ENCODE data around the gene HEBP2. TPM values are rescaled to one million over a fixed set of nuclear protein-coding genes. Genes with fewer than 3 reads are reported as not detected.

The HEBP2 gene
- total RNA-seq, 4 donors from 2014 or later, result 141 to 195 (median 162) TPM

DNA sequence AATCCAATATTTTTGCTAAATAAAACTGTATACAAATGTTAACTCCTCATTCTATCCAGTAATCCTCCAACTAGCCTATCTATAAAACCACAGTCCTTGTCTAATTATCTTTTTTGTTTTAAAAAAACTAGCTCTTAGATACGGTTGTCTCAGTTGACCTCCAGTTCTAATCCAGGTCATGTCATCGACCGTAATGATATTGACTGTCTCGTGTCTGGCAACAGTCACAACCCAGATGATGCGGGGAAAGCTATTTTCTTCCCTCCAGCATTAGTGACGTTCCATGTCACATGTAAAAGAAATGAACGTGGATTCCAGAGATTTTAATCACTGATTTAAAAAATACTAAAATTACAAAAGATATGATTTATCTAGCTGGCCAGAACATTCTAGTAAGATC, 35.5 kb downstream of the HEBP2 start:
- TF ChIP-seq, protein P1, sequence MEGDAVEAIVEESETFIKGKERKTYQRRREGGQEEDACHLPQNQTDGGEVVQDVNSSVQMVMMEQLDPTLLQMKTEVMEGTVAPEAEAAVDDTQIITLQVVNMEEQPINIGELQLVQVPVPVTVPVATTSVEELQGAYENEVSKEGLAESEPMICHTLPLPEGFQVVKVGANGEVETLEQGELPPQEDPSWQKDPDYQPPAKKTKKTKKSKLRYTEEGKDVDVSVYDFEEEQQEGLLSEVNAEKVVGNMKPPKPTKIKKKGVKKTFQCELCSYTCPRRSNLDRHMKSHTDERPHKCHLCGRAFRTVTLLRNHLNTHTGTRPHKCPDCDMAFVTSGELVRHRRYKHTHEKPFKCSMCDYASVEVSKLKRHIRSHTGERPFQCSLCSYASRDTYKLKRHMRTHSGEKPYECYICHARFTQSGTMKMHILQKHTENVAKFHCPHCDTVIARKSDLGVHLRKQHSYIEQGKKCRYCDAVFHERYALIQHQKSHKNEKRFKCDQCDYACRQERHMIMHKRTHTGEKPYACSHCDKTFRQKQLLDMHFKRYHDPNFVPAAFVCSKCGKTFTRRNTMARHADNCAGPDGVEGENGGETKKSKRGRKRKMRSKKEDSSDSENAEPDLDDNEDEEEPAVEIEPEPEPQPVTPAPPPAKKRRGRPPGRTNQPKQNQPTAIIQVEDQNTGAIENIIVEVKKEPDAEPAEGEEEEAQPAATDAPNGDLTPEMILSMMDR (IDR thresholded peaks at IDR 0.05), result no peak
- TF ChIP-seq POLR2A (IDR thresholded peaks at IDR 0.05), result no peak
- no peak for DNase-seq (ENCODE audit: low spot score in 2 of 2)
- intact Hi-C loops (cut with DNase I; ENCODE audit: low total_unique reads), result loop anchor here (10.0 kb wide), 1 partner anchor 85 kb away; no protein-coding TSS in a partner anchor
- 78 to 80% methylated on average over 7 of the region's 7 CpGs for WGBS, 2 donors
- no peak overlapping the region for H3K4me3 ChIP-seq (ENCODE audit: low read depth, poor library complexity, severe bottlenecking)

DNA sequence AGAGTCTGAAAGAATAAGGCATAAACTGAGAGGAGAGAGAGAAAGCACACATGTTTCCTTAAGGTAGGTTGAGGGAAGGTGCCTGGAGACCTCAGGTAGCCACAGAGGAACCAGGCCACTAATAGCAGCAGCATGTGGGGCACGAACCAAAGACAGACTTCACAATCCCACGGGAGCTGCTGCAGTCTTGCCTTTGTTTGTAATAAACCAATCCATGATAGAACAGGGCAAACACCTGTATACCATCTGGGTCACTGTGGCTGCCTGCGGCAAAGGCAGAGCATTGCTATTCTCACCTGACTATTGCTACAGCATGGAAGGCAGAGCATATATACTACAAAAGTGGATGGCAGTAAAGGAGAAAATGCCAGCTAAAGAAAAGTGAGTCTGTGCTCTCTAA, 36.3 kb downstream of the HEBP2 start:
- no peak for DNase-seq (ENCODE audit: low spot score in 2 of 2)
- no peak overlapping the region for H3K4me3 ChIP-seq (ENCODE audit: low read depth, poor library complexity, severe bottlenecking)
- TF ChIP-seq, protein P1 (IDR thresholded peaks at IDR 0.05), result no peak
- no peak for TF ChIP-seq POLR2A (IDR thresholded peaks at IDR 0.05)
- intact Hi-C loops (cut with DNase I; ENCODE audit: low total_unique reads), result no loop called here
- 74 to 83% methylated on average over 3 of the region's 3 CpGs for WGBS, 2 donors

DNA sequence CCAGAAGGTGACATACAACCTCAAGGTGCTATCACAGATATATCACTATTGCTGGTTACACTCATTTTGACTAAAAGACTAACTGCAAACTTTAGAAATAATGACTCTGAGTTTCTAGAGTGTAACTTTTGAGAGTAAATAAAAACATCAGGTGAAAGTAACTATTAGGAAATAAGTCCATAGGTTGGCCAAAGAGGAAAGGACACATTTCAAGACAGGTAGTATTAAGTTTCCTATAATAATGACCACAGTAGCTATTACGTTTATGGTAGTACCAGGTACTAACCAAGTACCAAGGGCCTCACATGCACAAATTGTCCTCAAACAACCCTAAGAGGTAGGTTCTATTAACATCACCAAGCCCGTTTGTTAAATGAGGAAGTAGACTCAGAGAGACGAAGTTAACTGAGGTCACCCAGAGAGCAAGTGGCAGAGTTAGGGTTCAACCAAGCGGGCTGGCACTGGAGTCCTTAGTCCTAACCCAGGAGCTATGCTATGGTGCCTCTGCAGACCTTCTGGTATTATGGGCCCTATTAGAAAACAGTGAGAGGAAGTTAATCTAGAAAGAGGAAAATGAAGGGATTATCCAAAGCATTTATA, 36.8 kb downstream of the HEBP2 start:
- DNase-seq (ENCODE audit: low spot score in 2 of 2), result no peak
- intact Hi-C loops (cut with DNase I; ENCODE audit: low total_unique reads), result no loop called here
- TF ChIP-seq POLR2A (IDR thresholded peaks at IDR 0.05), result no peak
- TF ChIP-seq, protein P1 (IDR thresholded peaks at IDR 0.05), result no peak
- WGBS, 2 donors, result 77 to 78% methylated on average over 4 of the region's 4 CpGs
- no peak overlapping the region for H3K4me3 ChIP-seq (ENCODE audit: low read depth, poor library complexity, severe bottlenecking)

DNA sequence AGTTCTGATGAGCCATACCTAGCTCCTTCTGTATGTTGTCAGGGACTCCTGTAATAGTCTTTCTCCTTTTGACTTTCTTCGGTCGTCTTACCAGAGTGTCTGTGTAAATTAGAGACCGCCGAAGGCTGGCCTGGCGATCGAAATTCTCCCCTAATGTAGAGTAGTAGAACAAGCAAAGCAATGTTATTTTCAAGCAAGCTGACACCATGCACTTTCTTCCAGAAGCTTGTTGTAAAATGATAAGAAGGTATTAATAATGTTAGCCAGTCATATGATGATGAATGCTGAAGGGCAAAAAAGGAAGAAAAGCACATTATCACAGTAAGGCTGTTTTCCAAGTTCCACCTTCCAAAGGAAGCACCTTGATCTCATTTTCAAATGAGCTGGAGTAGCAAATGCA, 37.9 kb downstream of the HEBP2 start:
- H3K4me3 ChIP-seq (ENCODE audit: low read depth, poor library complexity, severe bottlenecking), result no peak overlapping the region
- WGBS, 2 donors, result 91 to 96% methylated on average over 6 of the region's 6 CpGs
- intact Hi-C loops (cut with DNase I; ENCODE audit: low total_unique reads), result no loop called here
- no peak for DNase-seq (ENCODE audit: low spot score in 2 of 2)
- TF ChIP-seq, protein P1 (IDR thresholded peaks at IDR 0.05), result no peak
- no peak for TF ChIP-seq POLR2A (IDR thresholded peaks at IDR 0.05)

DNA sequence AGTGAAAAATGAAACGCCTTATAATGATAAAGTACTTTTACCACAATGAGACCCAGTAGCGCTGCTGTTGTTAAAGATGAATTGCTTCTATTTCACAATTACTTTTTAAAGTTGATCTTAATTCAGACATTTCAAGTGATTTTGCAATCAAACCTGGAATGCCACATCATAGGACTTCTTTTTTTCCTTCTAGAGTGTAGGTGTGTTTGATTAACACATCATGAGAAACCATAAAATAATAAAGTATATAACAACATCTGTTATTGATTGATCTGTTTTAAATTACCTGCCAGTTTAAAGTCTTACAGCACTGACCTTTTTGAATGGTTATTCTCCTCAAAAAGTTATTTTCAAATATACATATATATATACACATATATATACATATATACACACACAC, 38.6 kb downstream of the HEBP2 start:
- TF ChIP-seq POLR2A (IDR thresholded peaks at IDR 0.05), result no peak
- TF ChIP-seq, protein P1 (IDR thresholded peaks at IDR 0.05), result no peak
- DNase-seq (ENCODE audit: low spot score in 2 of 2), result no peak
- intact Hi-C loops (cut with DNase I; ENCODE audit: low total_unique reads), result no loop called here
- 84 to 87% methylated on average over 2 of the region's 2 CpGs for WGBS, 2 donors
- no peak overlapping the region for H3K4me3 ChIP-seq (ENCODE audit: low read depth, poor library complexity, severe bottlenecking)

DNA sequence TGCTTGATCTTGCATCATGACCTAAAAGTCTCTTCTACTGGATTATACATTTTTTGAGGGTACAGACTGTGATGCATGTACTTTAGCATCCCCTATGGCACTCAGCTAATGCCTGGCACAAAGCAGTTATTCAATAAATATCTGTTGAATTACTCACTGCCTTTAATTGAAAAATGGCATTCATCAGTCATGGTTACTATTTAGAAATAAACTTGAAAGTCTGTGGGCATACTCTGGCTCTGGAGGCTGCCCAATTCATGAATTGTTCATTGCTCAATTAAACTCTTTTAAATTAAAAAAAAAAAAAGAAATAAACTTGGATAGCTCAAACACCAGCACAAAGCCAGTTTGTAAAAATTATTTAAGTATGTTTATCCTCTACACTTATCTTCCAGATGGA, 40.0 kb downstream of the HEBP2 start:
- intact Hi-C loops (cut with DNase I; ENCODE audit: low total_unique reads), result no loop called here
- TF ChIP-seq, protein P1 (IDR thresholded peaks at IDR 0.05), result no peak
- no peak for TF ChIP-seq POLR2A (IDR thresholded peaks at IDR 0.05)
- DNase-seq (ENCODE audit: low spot score in 2 of 2), result no peak

More for the DNA sequence above, 40.0 kb downstream of the HEBP2 start:
- no peak overlapping the region for H3K4me3 ChIP-seq (ENCODE audit: low read depth, poor library complexity, severe bottlenecking)

Data from lower leg skin (tissue), 4 donors.